ENCODE data around the gene ATXN3L. TPM values are rescaled to one million over a fixed set of nuclear protein-coding genes. Genes with fewer than 3 reads are reported as not detected.

ATXN3L gene
- total and polyA plus RNA-seq, 7 experiments from 2014 or later, result not detected

- no peak for ATAC-seq
- POLR2A ChIA-PET, result no interaction called here
Observed at GRCh38 chrX:13340182-13340791, 20.4 kb upstream of the ATXN3L start.

GRCh38 chrX:13339607-13340006 is 19.8 kb upstream of the ATXN3L start:
- Mint-ChIP-seq H3K27me3 (no peaks in the 10 kb centered on the region), H3K9me3 (peaks cover 0 to 4% (median 0%) of the 10 kb centered on the region in 11 donors), H3K36me3 (no peaks in the 10 kb centered on the region), H3K4me3 (no peak overlapping the region), H3K27ac (no peak overlapping the region), H3K4me1 (no peaks in the 10 kb centered on the region)
- intact Hi-C loops (cut with micrococcal nuclease), result loop anchor here in 1 of 2 donors (5.0 kb wide), 2 partner anchors 247 to 392 kb away; no protein-coding TSS in a partner anchor
- no peak for DNase-seq
- H3K4me1 ChIP-seq (ENCODE audit: control insufficient read depth in 2 of 2, insufficient read depth in 2 of 2, low read length in 2 of 2), result no peaks in the 10 kb centered on the region
- no peaks in the 10 kb centered on the region for H3K9me3 ChIP-seq (ENCODE audit: control insufficient read depth in 2 of 3, low read length in 3 of 3)
- POLR2A ChIA-PET, result no interaction called here
- H3K36me3 ChIP-seq (ENCODE audit: control insufficient read depth in 2 of 3, insufficient read depth in 3 of 3, low read length in 3 of 3), result no peaks in the 10 kb centered on the region
- no peak overlapping the region for H3K4me3 ChIP-seq (ENCODE audit: low read length)
- H3K27me3 ChIP-seq (ENCODE audit: control insufficient read depth in 2 of 2, insufficient read depth in 2 of 2, low read length in 2 of 2), result no peaks in the 10 kb centered on the region
- no peak for ATAC-seq
- CTCF ChIA-PET, result interaction anchor here (0.6 kb wide), 1 partner anchor 22 kb away, joined by 3 read pairs; no protein-coding TSS in a partner anchor
- no peak overlapping the region for H3K27ac ChIP-seq (ENCODE audit: low read depth, low read length)

More at GRCh38 chrX:13340182-13340791, 20.4 kb upstream of the ATXN3L start:
- Mint-ChIP-seq H3K36me3 (no peaks in the 10 kb centered on the region), H3K4me1 (no peaks in the 10 kb centered on the region), H3K4me3 (no peak overlapping the region), H3K27ac (no peak overlapping the region), H3K27me3 (no peaks in the 10 kb centered on the region), H3K9me3 (peaks cover 0 to 4% (median 0%) of the 10 kb centered on the region in 11 donors)
- Histone ChIP-seq H3K36me3 (ENCODE audit: control insufficient read depth in 2 of 3, insufficient read depth in 3 of 3, low read length in 3 of 3) (no peaks in the 10 kb centered on the region), H3K9me3 (ENCODE audit: control insufficient read depth in 2 of 3, low read length in 3 of 3) (no peaks in the 10 kb centered on the region), H3K27ac (ENCODE audit: low read depth, low read length) (no peak overlapping the region), H3K4me3 (ENCODE audit: low read length) (no peak overlapping the region), H3K4me1 (ENCODE audit: control insufficient read depth in 2 of 2, insufficient read depth in 2 of 2, low read length in 2 of 2) (no peaks in the 10 kb centered on the region), H3K27me3 (ENCODE audit: control insufficient read depth in 2 of 2, insufficient read depth in 2 of 2, low read length in 2 of 2) (no peaks in the 10 kb centered on the region)
- CTCF ChIA-PET, result interaction anchor here (0.6 kb wide), 1 partner anchor 57 kb away, joined by 6 read pairs; no protein-coding TSS in a partner anchor
- DNase-seq, result no peak
- intact Hi-C loops (cut with micrococcal nuclease), result loop anchor here in 1 of 2 donors (5.0 kb wide), 2 partner anchors 248 to 393 kb away; no protein-coding TSS in a partner anchor

- POLR2A ChIA-PET, result no interaction called here
- Histone ChIP-seq H3K4me1 (ENCODE audit: control insufficient read depth in 2 of 2, insufficient read depth in 2 of 2, low read length in 2 of 2) (no peaks in the 10 kb centered on the region), H3K9me3 (ENCODE audit: control insufficient read depth in 2 of 3, low read length in 3 of 3) (no peaks in the 10 kb centered on the region), H3K36me3 (ENCODE audit: control insufficient read depth in 2 of 3, insufficient read depth in 3 of 3, low read length in 3 of 3) (no peaks in the 10 kb centered on the region), H3K27ac (ENCODE audit: low read depth, low read length) (no peak overlapping the region), H3K4me3 (ENCODE audit: low read length) (no peak overlapping the region), H3K27me3 (ENCODE audit: control insufficient read depth in 2 of 2, insufficient read depth in 2 of 2, low read length in 2 of 2) (no peaks in the 10 kb centered on the region)
- no peaks in the 10 kb centered on the region for H3K27me3 Mint-ChIP-seq
- intact Hi-C loops (cut with micrococcal nuclease), result no loop called here
- no peaks in the 10 kb centered on the region for H3K36me3 Mint-ChIP-seq
- peaks cover 0 to 4% (median 0%) of the 10 kb centered on the region in 11 donors for H3K9me3 Mint-ChIP-seq
- H3K27ac Mint-ChIP-seq, result no peak overlapping the region
- H3K4me1 Mint-ChIP-seq, result no peaks in the 10 kb centered on the region
- DNase-seq (no peak), ATAC-seq (no peak)
- no peak overlapping the region for H3K4me3 Mint-ChIP-seq
- CTCF ChIA-PET, result interaction anchor here (0.6 kb wide), 1 partner anchor 23 kb away, joined by 3 read pairs; no protein-coding TSS in a partner anchor
Observed at GRCh38 chrX:13338996-13339515, 19.2 kb upstream of the ATXN3L start.

- DNase-seq (no peak), ATAC-seq (no peak)
- H3K4me3 Mint-ChIP-seq, result no peak overlapping the region
- ChIA-PET CTCF (no interaction called here), POLR2A (no interaction called here)
- no peak overlapping the region for H3K4me3 ChIP-seq (ENCODE audit: low read length)
- H3K4me1 ChIP-seq (ENCODE audit: control insufficient read depth in 2 of 2, insufficient read depth in 2 of 2, low read length in 2 of 2), result no peaks in the 10 kb centered on the region
- no peaks in the 10 kb centered on the region for H3K9me3 ChIP-seq (ENCODE audit: control insufficient read depth in 2 of 3, low read length in 3 of 3)
- peaks cover 0 to 13% (median 0%) of the 10 kb centered on the region in 11 donors for H3K9me3 Mint-ChIP-seq
- H3K27ac ChIP-seq (ENCODE audit: low read depth, low read length), result no peak overlapping the region
- no peaks in the 10 kb centered on the region for H3K36me3 ChIP-seq (ENCODE audit: control insufficient read depth in 2 of 3, insufficient read depth in 3 of 3, low read length in 3 of 3)
- H3K27me3 Mint-ChIP-seq, result no peaks in the 10 kb centered on the region
- no peaks in the 10 kb centered on the region for H3K4me1 Mint-ChIP-seq
- no peaks in the 10 kb centered on the region for H3K36me3 Mint-ChIP-seq
- H3K27ac Mint-ChIP-seq, result no peak overlapping the region
- no peaks in the 10 kb centered on the region for H3K27me3 ChIP-seq (ENCODE audit: control insufficient read depth in 2 of 2, insufficient read depth in 2 of 2, low read length in 2 of 2)
- intact Hi-C loops (cut with micrococcal nuclease), result no loop called here
Observed at GRCh38 chrX:13334491-13334890, 14.6 kb upstream of the ATXN3L start.

DNA sequence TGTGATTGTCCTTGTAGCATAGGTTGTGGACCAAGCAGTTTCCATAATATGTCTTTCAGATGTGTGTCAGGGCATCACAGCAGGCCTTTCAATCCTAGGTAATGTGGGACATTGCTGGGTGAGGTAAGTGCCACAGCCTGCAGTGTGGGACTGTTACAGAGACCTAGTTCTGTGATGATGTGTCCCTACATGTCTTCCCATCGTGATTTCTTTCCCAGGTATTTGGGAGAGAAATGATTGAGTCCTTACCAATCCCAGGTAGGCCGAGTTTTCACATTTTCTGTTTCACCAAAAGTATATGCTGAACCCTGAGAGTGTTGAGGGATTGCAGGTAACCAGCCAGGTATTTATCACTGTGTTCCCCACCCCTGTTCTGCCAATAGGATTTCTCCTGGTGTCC is 10.6 kb upstream of the ATXN3L start:
- H3K27me3 Mint-ChIP-seq, result no peaks in the 10 kb centered on the region
- POLR2A ChIA-PET, result no interaction called here
- H3K4me3 ChIP-seq (ENCODE audit: low read length), result no peak overlapping the region
- CTCF ChIA-PET, result no interaction called here
- no peaks in the 10 kb centered on the region for H3K4me1 ChIP-seq (ENCODE audit: control insufficient read depth in 2 of 2, insufficient read depth in 2 of 2, low read length in 2 of 2)
- ATAC-seq (no peak), DNase-seq (no peak)
- H3K27ac ChIP-seq (ENCODE audit: low read depth, low read length), result no peak overlapping the region
- H3K27ac Mint-ChIP-seq, result no peak overlapping the region
- H3K9me3 ChIP-seq (ENCODE audit: control insufficient read depth in 2 of 3, low read length in 3 of 3), result no peaks in the 10 kb centered on the region
- no peak overlapping the region for H3K4me3 Mint-ChIP-seq
- H3K27me3 ChIP-seq (ENCODE audit: control insufficient read depth in 2 of 2, insufficient read depth in 2 of 2, low read length in 2 of 2), result no peaks in the 10 kb centered on the region
- H3K36me3 ChIP-seq (ENCODE audit: control insufficient read depth in 2 of 3, insufficient read depth in 3 of 3, low read length in 3 of 3), result no peaks in the 10 kb centered on the region
- H3K9me3 Mint-ChIP-seq, result peaks cover 0 to 13% (median 0%) of the 10 kb centered on the region in 11 donors
- H3K36me3 Mint-ChIP-seq, result no peaks in the 10 kb centered on the region
- intact Hi-C loops (cut with micrococcal nuclease), result no loop called here
- no peaks in the 10 kb centered on the region for H3K4me1 Mint-ChIP-seq

- Mint-ChIP-seq H3K9me3 (peaks cover 0 to 12% (median 0%) of the 10 kb centered on the region in 11 donors), H3K27me3 (no peaks in the 10 kb centered on the region), H3K36me3 (no peaks in the 10 kb centered on the region), H3K4me3 (no peak overlapping the region), H3K27ac (no peak overlapping the region), H3K4me1 (peaks cover 0 to under 1% (median 0%) of the 10 kb centered on the region in 7 donors)
- DNase-seq (no peak), ATAC-seq (no peak)
- H3K4me1 ChIP-seq (ENCODE audit: control insufficient read depth in 2 of 2, insufficient read depth in 2 of 2, low read length in 2 of 2), result no peaks in the 10 kb centered on the region
- no peaks in the 10 kb centered on the region for H3K36me3 ChIP-seq (ENCODE audit: control insufficient read depth in 2 of 3, insufficient read depth in 3 of 3, low read length in 3 of 3)
- H3K9me3 ChIP-seq (ENCODE audit: control insufficient read depth in 2 of 3, low read length in 3 of 3), result no peaks in the 10 kb centered on the region
- POLR2A ChIA-PET, result no interaction called here
- no peak overlapping the region for H3K4me3 ChIP-seq (ENCODE audit: low read length)
- no peak overlapping the region for H3K27ac ChIP-seq (ENCODE audit: low read depth, low read length)
- no peaks in the 10 kb centered on the region for H3K27me3 ChIP-seq (ENCODE audit: control insufficient read depth in 2 of 2, insufficient read depth in 2 of 2, low read length in 2 of 2)
- CTCF ChIA-PET, result no interaction called here
- intact Hi-C loops (cut with micrococcal nuclease), result no loop called here
Observed at GRCh38 chrX:13327666-13328065, 7.8 kb upstream of the ATXN3L start.

- Mint-ChIP-seq H3K4me1 (peaks cover 0 to 2% (median 0%) of the 10 kb centered on the region in 7 donors), H3K9me3 (peaks cover 0 to 16% (median 3%) of the 10 kb centered on the region in 11 donors), H3K27me3 (no peaks in the 10 kb centered on the region), H3K4me3 (no peak overlapping the region), H3K36me3 (no peaks in the 10 kb centered on the region), H3K27ac (no peak overlapping the region)
- Histone ChIP-seq H3K4me1 (ENCODE audit: control insufficient read depth in 2 of 2, insufficient read depth in 2 of 2, low read length in 2 of 2) (no peaks in the 10 kb centered on the region), H3K9me3 (ENCODE audit: control insufficient read depth in 2 of 3, low read length in 3 of 3) (no peaks in the 10 kb centered on the region), H3K4me3 (ENCODE audit: low read length) (no peak overlapping the region), H3K36me3 (ENCODE audit: control insufficient read depth in 2 of 3, insufficient read depth in 3 of 3, low read length in 3 of 3) (no peaks in the 10 kb centered on the region), H3K27ac (ENCODE audit: low read depth, low read length) (no peak overlapping the region), H3K27me3 (ENCODE audit: control insufficient read depth in 2 of 2, insufficient read depth in 2 of 2, low read length in 2 of 2) (no peaks in the 10 kb centered on the region)
- DNase-seq (no peak), ATAC-seq (no peak)
- intact Hi-C loops (cut with micrococcal nuclease), result no loop called here
- CTCF ChIA-PET, result no interaction called here
- POLR2A ChIA-PET, result no interaction called here
Observed at GRCh38 chrX:13323241-13323640, 3.4 kb upstream of the ATXN3L start.
